Esophagus squamous epithelium (tissue), 5 donors: ENCODE measurements around the gene HMCN1. TPM values are rescaled to one million over a fixed set of nuclear protein-coding genes. Genes with fewer than 3 reads are reported as not detected.

ENCODE experiments used
- DNase-seq: peaks from one replicate; lab custom pipeline; 2025; lab: John Stamatoyannopoulos, UW
- H3K27ac ChIP-seq, 4 donors: fragments of 200-600 bp; sonication (generic); one replicate each; pipeline ENCODE4 v1.5.1; 2016 to 2019; ENCODE audit warnings: mild to moderate bottlenecking in 1 of 4
- H3K27me3 ChIP-seq, 4 donors: fragments of 200-600 bp; sonication (generic); 1 replicate in 3 of 4; 2 replicates in 1 of 4; pipeline versions ENCODE4 v1.5.1 to v1.6.0; 2017 to 2021; ENCODE audit warnings: antibody characterized with exemption in 1 of 4
- H3K36me3 ChIP-seq, 3 donors: fragments of 200-600 bp; sonication (generic); one replicate each; pipeline ENCODE4 v1.5.1; 2016 to 2019
- H3K4me1 ChIP-seq, 3 donors: fragments of 200-600 bp; sonication (generic); one replicate each; pipeline ENCODE4 v1.5.1; 2017 to 2019
- H3K4me3 ChIP-seq, 4 donors: fragments of 200-600 bp; sonication (generic); 1 replicate in 3 of 4; 2 replicates in 1 of 4; pipeline ENCODE4 v1.5.1; 2016 to 2019; ENCODE audit warnings: mild to moderate bottlenecking in 2 of 4, moderate library complexity in 1 of 4
- H3K9me3 ChIP-seq, 3 donors: fragments of 200-600 bp; sonication (generic); one replicate each; pipeline ENCODE4 v1.5.1; 2016 to 2019
- CTCF ChIP-seq, 6 experiments: fragments of 450-650 bp in 4 of 6; fragments of 200-600 bp in 2 of 6; sonication (generic) in 2 of 6; IDR thresholded peaks; one replicate each; pipeline ENCODE4 v1.5.1; 2016 to 2019; ENCODE audit warnings: antibody characterized with exemption in 6 of 6, mild to moderate bottlenecking in 4 of 6, moderate library complexity in 4 of 6
- POLR2A ChIP-seq, 4 donors: fragments of 450-650 bp; IDR thresholded peaks; one replicate each; pipeline ENCODE4 v1.6.1; 2017; ENCODE audit warnings: antibody characterized with exemption in 4 of 4, mild to moderate bottlenecking in 4 of 4, moderate library complexity in 3 of 4
- WGBS, 2 donors: methylation state at CpG; one replicate each; pipeline ENCODE4 v1.1.5; 2018; 5-methylcytosine and 5-hydroxymethylcytosine counted together
- intact Hi-C: fragments of 100-400 bp; cut with DNase I; formaldehyde crosslinking; loops from one replicate; pipeline ENCODE4 v1.15.0; 2022
- total RNA-seq, 4 donors: library from RNA; depleted of rRNA; stranded (reverse); fragments of >200 nt; gene quantifications; one replicate each; pipeline ENCODE4 v1.1.0, GENCODE V29; 2016
- donor health status: DM: yes; HTN: yes; CAD: no.

Gene HMCN1
- total RNA-seq, 4 donors from 2014 or later: 0.49 to 6.7 (median 3.3) TPM

- H3K4me1 ChIP-seq: peaks cover 0 to 3% (median 0%) of the 10 kb centered on the region in 3 donors
- intact Hi-C loops: no loop called here
- no peak overlapping the region for H3K4me3 ChIP-seq
- no peaks in the 10 kb centered on the region for H3K27me3 ChIP-seq
- no peaks in the 10 kb centered on the region for H3K36me3 ChIP-seq
- H3K27ac ChIP-seq: no peak overlapping the region
- DNase-seq: no peak
- WGBS, 2 donors: 36 to 40% methylated on average over 2 of the region's 2 CpGs
- no peaks in the 10 kb centered on the region for H3K9me3 ChIP-seq
- no peak for TF ChIP-seq CTCF (IDR thresholded peaks at IDR 0.05)
- TF ChIP-seq POLR2A (IDR thresholded peaks at IDR 0.05): no peak
These were observed 130.8 kb downstream of the HMCN1 start for GRCh38 chr1:185864889-185865517.

- Histone ChIP-seq H3K36me3 (no peaks in the 10 kb centered on the region), H3K27me3 (no peaks in the 10 kb centered on the region), H3K4me1 (no peaks in the 10 kb centered on the region), H3K4me3 (no peak overlapping the region), H3K9me3 (no peaks in the 10 kb centered on the region), H3K27ac (no peak overlapping the region)
- 63 to 70% methylated on average over 2 of the region's 2 CpGs for WGBS, 2 donors
- DNase-seq: no peak
- intact Hi-C loops: no loop called here
- TF ChIP-seq CTCF (IDR thresholded peaks at IDR 0.05): no peak
- no peak for TF ChIP-seq POLR2A (IDR thresholded peaks at IDR 0.05)
These were observed 135.4 kb downstream of the HMCN1 start for GRCh38 chr1:185869590-185869989.

GRCh38 chr1:185871627-185872150 lies 137.5 kb downstream of the HMCN1 start:
- no peak for DNase-seq
- Histone ChIP-seq H3K27ac (no peak overlapping the region), H3K4me1 (no peaks in the 10 kb centered on the region), H3K9me3 (no peaks in the 10 kb centered on the region), H3K27me3 (no peaks in the 10 kb centered on the region), H3K36me3 (no peaks in the 10 kb centered on the region), H3K4me3 (no peak overlapping the region)
- intact Hi-C loops: no loop called here
- no peak for TF ChIP-seq CTCF (IDR thresholded peaks at IDR 0.05)
- no peak for TF ChIP-seq POLR2A (IDR thresholded peaks at IDR 0.05)
- 69 to 82% methylated on average over 2 of the region's 2 CpGs for WGBS, 2 donors

- Histone ChIP-seq H3K4me1 (no peaks in the 10 kb centered on the region), H3K4me3 (no peak overlapping the region), H3K27ac (no peak overlapping the region), H3K36me3 (no peaks in the 10 kb centered on the region), H3K27me3 (no peaks in the 10 kb centered on the region), H3K9me3 (no peaks in the 10 kb centered on the region)
- TF ChIP-seq CTCF (IDR thresholded peaks at IDR 0.05) (no peak), POLR2A (IDR thresholded peaks at IDR 0.05) (no peak)
- 90 to 91% methylated on average over 2 of the region's 2 CpGs for WGBS, 2 donors
- no peak for DNase-seq
- intact Hi-C loops: no loop called here
These were observed 140.1 kb downstream of the HMCN1 start for GRCh38 chr1:185874246-185874645.

- TF ChIP-seq POLR2A (IDR thresholded peaks at IDR 0.05) (no peak), CTCF (IDR thresholded peaks at IDR 0.05) (no peak)
- Histone ChIP-seq H3K27me3 (no peaks in the 10 kb centered on the region), H3K36me3 (no peaks in the 10 kb centered on the region), H3K4me3 (no peak overlapping the region), H3K27ac (no peak overlapping the region), H3K4me1 (no peaks in the 10 kb centered on the region), H3K9me3 (no peaks in the 10 kb centered on the region)
- DNase-seq: no peak
- intact Hi-C loops: no loop called here
These were observed 146.1 kb downstream of the HMCN1 start for GRCh38 chr1:185880330-185880729.
